Panc1 (cell line): Measurements from ENCODE around the gene PDZRN4. TPM values are rescaled to one million over a fixed set of nuclear protein-coding genes. Genes with fewer than 3 reads are reported as not detected.

ENCODE experiments used
- ATAC-seq: fragments of 200-7000 bp; cut with Tn5 transposase; 2 replicates; pipeline ENCODE4 v1.9.1; 2020; ENCODE audit warnings: mild to moderate bottlenecking, moderate library complexity
- BruUV-seq: library from RNA; stranded (reverse); fragments of 400-500 nt; replicated peaks from 2 replicates; lab custom pipeline; 2021; lab: Mats Ljungman, UMichigan
- CTCF ChIA-PET: fragments of 300-600 bp; sonication (Branson Sonifier 250); formaldehyde crosslinking; loops from one replicate; lab custom pipeline; 2022; ENCODE audit warnings: antibody characterized with exemption; lab: Charles Lee
- POLR2A ChIA-PET: fragments of 300-600 bp; sonication (Branson Sonifier 250); formaldehyde crosslinking; loops from one replicate; lab custom pipeline; 2022; ENCODE audit warnings: antibody characterized with exemption; lab: Charles Lee
- DNase-seq: peaks from one replicate; pipeline ENCODE4 v3.0.0-alpha.2; 2010; ENCODE audit warnings: low read depth, low spot score
- H3K27ac ChIP-seq: 2 replicates; pipeline ENCODE4 v1.5.1; 2011; ENCODE audit warnings: mild to moderate bottlenecking, low read length, inconsistent platforms
- H3K27me3 ChIP-seq: fragments of 200-500 bp; sonication (Bioruptor generic); 2 replicates; pipeline ENCODE4 v1.6.0; 2014; ENCODE audit warnings: low read length, inconsistent platforms; ENCODE audit not compliant: control insufficient read depth, insufficient read depth
- H3K36me3 ChIP-seq: fragments of 200-500 bp; sonication (Bioruptor generic); 2 replicates; pipeline ENCODE4 v1.5.1; 2014; ENCODE audit warnings: inconsistent platforms, mild to moderate bottlenecking, low read length, moderate library complexity; ENCODE audit not compliant: control insufficient read depth, insufficient read depth
- H3K4me1 ChIP-seq: 2 replicates; pipeline ENCODE4 v1.5.1; 2011; ENCODE audit warnings: inconsistent platforms, mild to moderate bottlenecking, low read length, moderate library complexity; ENCODE audit not compliant: control insufficient read depth, insufficient read depth
- H3K4me3 ChIP-seq, 2 experiments: 2 replicates each; pipeline ENCODE4 v1.5.1; 2011 to 2012; ENCODE audit warnings: low read depth in 2 of 2, low read length in 2 of 2, mild to moderate bottlenecking in 2 of 2, inconsistent platforms in 1 of 2, moderate library complexity in 1 of 2
- H3K9me3 ChIP-seq: fragments of 200-500 bp; sonication (Bioruptor generic); 2 replicates; pipeline ENCODE4 v1.5.1; 2014; ENCODE audit warnings: low read depth, mild to moderate bottlenecking, inconsistent platforms, low read length, moderate library complexity; ENCODE audit not compliant: control insufficient read depth, insufficient read depth
- CTCF ChIP-seq: fragments of 450-650 bp; IDR thresholded peaks from 2 replicates; pipeline ENCODE4 v1.5.1; 2017; ENCODE audit warnings: mild to moderate bottlenecking
- POLR2AphosphoS5 ChIP-seq: IDR thresholded peaks from 2 replicates; pipeline ENCODE4 v1.6.1; 2012; ENCODE audit warnings: mild to moderate bottlenecking, low read depth, low read length, moderate library complexity
- REST ChIP-seq, 2 experiments: IDR thresholded peaks; 2 replicates each; pipeline ENCODE4 v1.6.1; 2011 to 2012; ENCODE audit warnings: low read depth in 2 of 2, control low read depth in 1 of 2, low read length in 1 of 2, mild to moderate bottlenecking in 1 of 2, moderate library complexity in 1 of 2; ENCODE audit not compliant: insufficient read depth in 1 of 2
- SIN3A ChIP-seq: IDR thresholded peaks from 2 replicates; pipeline ENCODE4 v1.6.1; 2012; ENCODE audit warnings: low read depth, mild to moderate bottlenecking, low read length, moderate library complexity, borderline replicate concordance; ENCODE audit not compliant: insufficient read depth
- TCF7L2 ChIP-seq: IDR thresholded peaks from 2 replicates; pipeline ENCODE4 v1.6.1; 2011; ENCODE audit warnings: mild to moderate bottlenecking, low read depth, low read length, inconsistent platforms
- in situ Hi-C: cut with HindIII; loops from 2 replicates; pipeline ENCODE4 v1.10.0; 2016; ENCODE audit warnings: low sequenced_read_pairs, low pct_unique_long_range_greater_than_20kb
- intact Hi-C: fragments of 100-400 bp; cut with micrococcal nuclease; formaldehyde crosslinking; loops from one replicate; pipeline ENCODE4 v1.10.0; 2022; ENCODE audit not compliant: unreplicated experiment
- total RNA-seq: library from RNA; stranded (reverse); gene quantifications from one replicate; pipeline ENCODE4 v1.2.1, GENCODE V29; 2021; ENCODE audit not compliant: unreplicated experiment

PDZRN4 gene
- total RNA-seq, 1 experiment from 2014 or later: not detected

GRCh38 chr12:41576925-41577324 is 388.8 kb downstream of the PDZRN4 start:
- Histone ChIP-seq H3K36me3 (no peaks in the 10 kb centered on the region), H3K4me3 (no peak overlapping the region), H3K27me3 (no peaks in the 10 kb centered on the region), H3K4me1 (no peaks in the 10 kb centered on the region), H3K27ac (no peak overlapping the region), H3K9me3 (no peaks in the 10 kb centered on the region)
- no peak for ATAC-seq
- in situ Hi-C loops (no loop called here), intact Hi-C loops (no loop called here)
- POLR2A ChIA-PET: no interaction called here
- CTCF ChIA-PET: no interaction called here
- TF ChIP-seq TCF7L2 (no peak), SIN3A (no peak), CTCF (no peak), REST (IDR thresholded peaks at IDR 0.05; ENCODE audit: insufficient read depth in 1 of 2, low read depth in 2 of 2, low read length in 1 of 2) (no peak), POLR2AphosphoS5 (no peak)
- DNase-seq: no peak
- BruUV-seq: no TSS peak

GRCh38 chr12:41577995-41578394 is 389.9 kb downstream of the PDZRN4 start:
- CTCF ChIA-PET: no interaction called here
- no TSS peak for BruUV-seq
- Histone ChIP-seq H3K36me3 (no peaks in the 10 kb centered on the region), H3K4me1 (no peaks in the 10 kb centered on the region), H3K4me3 (no peak overlapping the region), H3K27me3 (no peaks in the 10 kb centered on the region), H3K27ac (no peak overlapping the region), H3K9me3 (no peaks in the 10 kb centered on the region)
- POLR2A ChIA-PET: no interaction called here
- intact Hi-C loops (no loop called here), in situ Hi-C loops (no loop called here)
- no peak for ATAC-seq
- no peak for DNase-seq
- TF ChIP-seq SIN3A: no peak
- no peak for TF ChIP-seq POLR2AphosphoS5
- no peak for TF ChIP-seq REST (IDR thresholded peaks at IDR 0.05; ENCODE audit: insufficient read depth in 1 of 2, low read depth in 2 of 2, low read length in 1 of 2)
- no peak for TF ChIP-seq CTCF
- no peak for TF ChIP-seq TCF7L2
